GM13977 (cell line): ENCODE results near the gene OPCML.

Experiments used
- DNase-seq: peaks from one replicate; pipeline ENCODE4 v3.0.0; 2012; ENCODE audit warnings: low spot score
- in situ Hi-C: fragments of 300-500 bp; cut with MboI; formaldehyde crosslinking; loops from one replicate; pipeline ENCODE4 v1.12.0; 2022; ENCODE audit warnings: low sequenced_read_pairs, low pct_unique_long_range_greater_than_20kb, mixed read lengths, inconsistent platforms; ENCODE audit not compliant: unreplicated experiment
- TF ChIP-seq, protein P1 (sequence below): IDR thresholded peaks from 2 replicates; pipeline ENCODE4 v1.5.1; 2012; ENCODE audit warnings: mild to moderate bottlenecking, control low read depth; ENCODE audit not compliant: insufficient read depth; ENCODE audit errors: extremely low read depth, missing control alignments

Gene OPCML

DNA sequence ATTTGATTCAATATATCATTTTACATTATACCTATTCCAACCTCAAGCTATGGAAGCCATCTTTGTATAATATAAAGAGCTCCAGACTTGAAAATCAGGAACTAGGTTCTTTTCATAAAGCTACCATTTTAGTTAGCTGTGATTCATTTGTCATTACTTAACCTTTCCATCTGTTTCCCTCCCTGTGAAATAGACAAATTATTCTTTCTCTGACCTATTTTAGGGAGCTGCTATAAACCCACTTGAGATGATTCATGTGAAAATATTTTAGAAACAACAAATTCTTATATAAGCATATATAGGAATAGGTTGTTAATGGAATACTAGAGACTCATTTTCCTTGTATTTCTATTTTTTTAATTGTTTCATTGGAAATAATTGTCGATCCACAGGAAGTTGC is 1012.1 kb downstream of the OPCML start:
- TF ChIP-seq, protein P1, sequence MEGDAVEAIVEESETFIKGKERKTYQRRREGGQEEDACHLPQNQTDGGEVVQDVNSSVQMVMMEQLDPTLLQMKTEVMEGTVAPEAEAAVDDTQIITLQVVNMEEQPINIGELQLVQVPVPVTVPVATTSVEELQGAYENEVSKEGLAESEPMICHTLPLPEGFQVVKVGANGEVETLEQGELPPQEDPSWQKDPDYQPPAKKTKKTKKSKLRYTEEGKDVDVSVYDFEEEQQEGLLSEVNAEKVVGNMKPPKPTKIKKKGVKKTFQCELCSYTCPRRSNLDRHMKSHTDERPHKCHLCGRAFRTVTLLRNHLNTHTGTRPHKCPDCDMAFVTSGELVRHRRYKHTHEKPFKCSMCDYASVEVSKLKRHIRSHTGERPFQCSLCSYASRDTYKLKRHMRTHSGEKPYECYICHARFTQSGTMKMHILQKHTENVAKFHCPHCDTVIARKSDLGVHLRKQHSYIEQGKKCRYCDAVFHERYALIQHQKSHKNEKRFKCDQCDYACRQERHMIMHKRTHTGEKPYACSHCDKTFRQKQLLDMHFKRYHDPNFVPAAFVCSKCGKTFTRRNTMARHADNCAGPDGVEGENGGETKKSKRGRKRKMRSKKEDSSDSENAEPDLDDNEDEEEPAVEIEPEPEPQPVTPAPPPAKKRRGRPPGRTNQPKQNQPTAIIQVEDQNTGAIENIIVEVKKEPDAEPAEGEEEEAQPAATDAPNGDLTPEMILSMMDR = no peak
- DNase-seq = no peak
- in situ Hi-C loops = no loop called here

DNA sequence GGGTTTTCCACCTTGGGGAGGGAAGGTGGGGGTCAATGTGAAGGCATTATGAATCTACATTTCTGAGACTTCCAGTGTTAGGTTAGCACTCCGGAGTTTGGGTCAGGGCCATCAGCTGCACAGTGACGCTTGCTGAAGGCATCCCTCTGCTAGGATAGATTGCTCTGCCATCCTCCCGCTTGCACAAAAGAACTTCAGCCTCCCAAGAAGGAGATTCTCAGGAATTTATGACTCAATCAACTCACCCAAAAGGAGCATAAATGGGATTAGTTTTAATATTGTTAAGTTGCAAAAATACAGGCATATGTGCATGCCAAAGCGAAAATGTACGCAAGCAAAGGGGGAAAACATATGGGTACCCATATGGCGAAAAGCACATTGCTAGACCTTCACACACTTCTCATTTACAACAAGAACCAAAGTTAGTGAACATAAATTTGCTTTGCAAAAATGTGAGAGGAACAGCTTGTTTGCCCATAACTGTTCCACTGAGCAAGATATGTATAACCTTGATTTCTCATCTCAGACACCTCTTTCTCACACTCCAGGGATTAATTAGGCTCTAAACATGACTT is 1013.0 kb downstream of the OPCML start:
- no peak for DNase-seq
- in situ Hi-C loops = no loop called here
- TF ChIP-seq, protein P1 = no peak

DNA sequence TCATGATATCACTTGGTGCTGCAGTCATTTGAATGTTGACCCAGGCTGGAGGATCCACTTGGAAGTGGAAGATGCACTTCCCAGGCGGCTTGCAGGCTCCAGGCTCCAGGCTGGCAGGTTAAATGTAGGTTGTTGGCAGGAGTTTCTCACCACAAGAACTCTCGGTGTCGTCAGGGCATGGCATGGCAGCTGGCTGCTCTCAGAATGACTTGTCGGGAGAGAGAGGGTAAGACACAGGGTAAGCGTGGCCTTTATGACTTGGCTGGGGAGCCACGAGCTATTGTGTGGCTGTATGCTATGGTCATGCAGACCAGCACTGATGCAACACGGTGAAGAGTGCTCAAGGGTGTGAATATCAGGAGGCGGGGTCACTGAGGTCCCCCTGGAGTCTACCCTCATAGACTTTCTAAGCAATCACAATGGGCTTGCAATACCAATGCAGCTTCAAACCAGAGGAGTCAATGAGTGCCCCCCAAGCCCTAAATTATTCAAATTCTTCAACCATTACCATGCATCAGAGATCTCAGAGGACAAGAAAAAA is 1027.7 kb downstream of the OPCML start:
- DNase-seq = no peak
- in situ Hi-C loops = no loop called here
- TF ChIP-seq, protein P1 = no peak

DNA sequence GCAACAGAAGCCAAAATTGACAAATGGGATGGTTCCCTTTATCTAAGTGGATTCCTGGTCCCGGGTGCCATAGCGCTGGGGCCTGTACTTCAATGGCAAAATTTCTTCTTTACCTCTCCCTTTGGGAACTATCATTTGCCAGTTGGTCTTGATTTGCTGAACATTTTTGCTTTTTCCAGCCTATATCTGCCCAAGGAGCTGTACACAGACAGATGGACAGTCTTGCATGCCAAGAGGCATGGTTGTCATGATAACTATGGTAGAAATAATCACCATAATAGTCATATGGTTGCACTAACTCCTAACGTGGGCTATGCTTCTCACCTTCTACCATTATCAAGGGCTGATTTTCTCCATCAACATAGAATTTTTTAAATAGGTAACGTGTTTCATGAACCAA is 1030.9 kb downstream of the OPCML start:
- in situ Hi-C loops = no loop called here
- TF ChIP-seq, protein P1 = no peak
- DNase-seq = no peak

DNA sequence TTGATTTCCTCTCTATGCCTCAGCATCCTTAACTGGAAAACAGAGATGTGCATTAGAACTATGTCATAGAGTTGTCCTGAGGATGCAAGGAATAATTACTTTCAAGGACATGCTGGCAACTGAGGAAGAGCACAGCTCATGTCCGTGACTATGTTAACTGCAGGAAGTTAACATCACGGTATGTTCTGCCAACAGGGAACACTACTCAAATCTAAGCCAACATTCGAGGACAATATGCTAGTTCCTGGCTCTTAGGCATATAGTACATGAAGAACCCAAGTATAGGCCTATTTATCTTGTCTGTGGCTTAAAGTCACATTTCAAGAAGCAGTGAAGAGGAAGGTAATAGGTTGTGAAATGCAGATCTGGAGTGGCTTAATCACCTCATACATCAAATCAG is 1032.6 kb downstream of the OPCML start:
- TF ChIP-seq, protein P1 = no peak
- in situ Hi-C loops = no loop called here
- no peak for DNase-seq

DNA sequence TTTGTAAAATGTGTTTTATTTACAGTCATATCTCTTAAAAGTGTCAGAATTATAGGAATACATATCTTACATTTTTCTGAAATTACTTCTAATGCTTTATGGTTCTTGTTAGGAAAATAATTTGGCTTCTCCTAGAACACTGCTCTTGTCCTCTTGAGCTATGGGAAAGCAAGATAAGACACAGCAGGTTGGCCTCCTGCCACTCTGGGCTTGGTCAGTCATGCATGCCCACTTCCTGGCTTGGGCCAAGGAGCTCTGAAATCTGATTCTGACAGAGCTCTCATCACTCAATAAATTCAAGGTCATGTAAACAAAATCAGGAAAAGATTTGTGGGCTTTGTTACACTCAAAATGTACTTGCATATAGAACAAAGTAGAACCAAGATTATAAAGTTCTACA is 1036.0 kb downstream of the OPCML start:
- TF ChIP-seq, protein P1 = no peak
- no peak for DNase-seq
- in situ Hi-C loops = no loop called here
